ENCODE measurements around the gene CGB2. TPM values are rescaled to one million over a fixed set of nuclear protein-coding genes. Genes with fewer than 3 reads are reported as not detected.

Gene CGB2
- total and polyA plus RNA-seq, 9 of the 15 experiments (the other 6 are each of a cell fraction or from before 2014, with no cell fraction given) = 0.22 TPM; not detected in 8

- TF ChIP-seq ZBTB5 (IDR thresholded peaks at IDR 0.05) (no peak), MNT (conservative IDR thresholded peaks at IDR 0.05) (peak; percentile 61 to 71; a peak in 3 of 4 replicates), NR3C1 (CRISPR knock-in tag; IDR thresholded peaks at IDR 0.05) (no peak), TEAD4 (IDR thresholded peaks at IDR 0.05; ENCODE audit: low read length) (no peak), TEAD4 (CRISPR knock-in tag; IDR thresholded peaks at IDR 0.05; ENCODE audit: borderline replicate concordance) (no peak), MLX (CRISPR knock-in tag; conservative IDR thresholded peaks at IDR 0.05) (no peak), HMBOX1 (IDR thresholded peaks at IDR 0.05) (no peak), PTRF (tag; IDR thresholded peaks at IDR 0.05) (no peak), CCNT2 (IDR thresholded peaks at IDR 0.05; ENCODE audit: borderline replicate concordance, extremely low read depth, insufficient read length, low read depth, low read length) (peak; percentile 89), ZNF253 (CRISPR knock-in tag; conservative IDR thresholded peaks at IDR 0.05) (no peak), ARID4B (CRISPR knock-in tag; IDR thresholded peaks at IDR 0.05) (peak; percentile 30), HDGF (IDR thresholded peaks at IDR 0.05) (no peak), YY1 (IDR thresholded peaks at IDR 0.05; ENCODE audit: borderline replicate concordance in 1 of 3, control insufficient read depth in 1 of 3, extremely low read depth in 1 of 3, insufficient read depth in 3 of 3, insufficient read length in 1 of 3, insufficient replicate concordance in 2 of 3, low read depth in 1 of 3, low read length in 2 of 3) (peak; percentile 22 to 94 (median 87)), CREM (IDR thresholded peaks at IDR 0.05; ENCODE audit: low read depth) (peak; percentile 87), NFIC (IDR thresholded peaks at IDR 0.05) (peak; percentile 28; the same call in 1 of the 2 replicates)
Measured at GRCh38 chr19:48993175-48994034, 38.3 kb upstream of the CGB2 start, which contains the start of the genes GYS1 and RUVBL2 (continued).

Measured in K562 (cell line).